ENCODE results near the gene MIS12. TPM values are rescaled to one million over a fixed set of nuclear protein-coding genes. Genes with fewer than 3 reads are reported as not detected.

The MIS12 gene
- total RNA-seq, 1 donor from 2014 or later = 14.0 TPM

DNA sequence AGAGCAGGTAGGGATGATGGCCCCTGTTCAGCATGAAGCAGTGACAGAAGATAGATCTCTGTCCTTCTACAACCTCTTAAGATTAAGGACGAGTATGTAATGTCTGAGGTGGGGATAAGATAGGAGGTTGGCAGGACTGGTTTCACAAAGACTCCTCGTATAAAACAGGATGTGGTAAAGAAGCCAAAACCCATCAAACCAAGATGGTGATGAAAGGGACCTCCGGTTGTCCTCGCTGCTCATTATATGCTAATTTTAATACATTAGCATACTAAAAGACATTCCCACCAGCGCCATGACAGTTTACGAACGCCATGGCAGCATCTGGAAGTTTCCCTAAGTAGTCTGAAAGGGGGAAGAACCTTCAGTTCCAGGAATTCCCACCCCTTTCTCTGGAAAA lies 27.3 kb downstream of the MIS12 start:
- peaks cover 31% of the 10 kb centered on the region for H3K4me1 Mint-ChIP-seq (ENCODE audit: low read depth)
- H3K4me3 Mint-ChIP-seq (ENCODE audit: unreplicated experiment) = no peak overlapping the region
- H3K27ac Mint-ChIP-seq (ENCODE audit: unreplicated experiment) = no peak overlapping the region
- no peaks in the 10 kb centered on the region for H3K36me3 Mint-ChIP-seq (ENCODE audit: low read depth)
- H3K27me3 Mint-ChIP-seq (ENCODE audit: low read depth) = no peaks in the 10 kb centered on the region
- TF ChIP-seq CTCF (IDR thresholded peaks at IDR 0.05) = no peak
- no peaks in the 10 kb centered on the region for H3K9me3 Mint-ChIP-seq (ENCODE audit: low read depth)
- DNase-seq (ENCODE audit: low spot score) = no peak

- DNase-seq (ENCODE audit: low spot score) = no peak
- Mint-ChIP-seq H3K27me3 (ENCODE audit: low read depth) (no peaks in the 10 kb centered on the region), H3K9me3 (ENCODE audit: low read depth) (no peaks in the 10 kb centered on the region), H3K4me3 (ENCODE audit: unreplicated experiment) (no peak overlapping the region), H3K27ac (ENCODE audit: unreplicated experiment) (no peak overlapping the region), H3K36me3 (ENCODE audit: low read depth) (no peaks in the 10 kb centered on the region), H3K4me1 (ENCODE audit: low read depth) (peaks cover 20% of the 10 kb centered on the region)
- TF ChIP-seq CTCF (IDR thresholded peaks at IDR 0.05) = no peak
These were observed 28.6 kb downstream of the MIS12 start for GRCh38 chr17:5514976-5515375.

DNA sequence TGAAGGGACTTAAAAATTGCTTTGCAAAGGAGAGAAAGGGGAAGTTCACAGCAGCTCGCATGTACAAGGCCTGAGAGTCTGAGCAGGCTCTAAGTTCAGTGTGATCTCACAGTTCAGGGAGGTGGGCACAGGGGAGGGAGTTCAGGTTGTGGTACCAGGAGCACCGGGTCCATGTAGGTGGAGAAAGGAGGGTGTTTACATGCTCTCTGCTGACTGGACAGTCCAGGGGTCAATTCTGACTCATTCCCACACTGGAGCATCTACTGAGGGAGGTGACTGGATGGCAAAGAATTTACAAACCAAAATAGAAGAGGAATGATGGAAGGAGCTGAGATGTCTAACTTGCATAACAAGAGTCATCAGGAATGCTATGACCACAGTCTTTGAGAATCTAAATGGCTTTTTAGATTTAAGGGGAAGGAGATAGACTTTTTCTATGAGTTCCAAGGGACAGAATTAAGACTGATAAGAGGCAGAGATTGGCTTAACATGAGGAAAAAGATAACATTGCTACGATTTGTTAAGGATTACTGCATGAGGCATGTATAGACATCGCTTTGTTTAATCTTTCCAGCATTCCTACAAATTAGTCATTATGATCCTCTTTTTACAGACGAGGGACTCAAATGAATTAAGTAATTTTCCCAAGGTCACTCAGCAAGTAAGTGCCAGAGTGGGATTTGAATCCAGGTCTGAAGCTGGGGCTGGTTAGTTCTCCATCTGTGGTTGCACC lies 29.9 kb downstream of the MIS12 start:
- no peak overlapping the region for H3K4me3 Mint-ChIP-seq (ENCODE audit: unreplicated experiment)
- TF ChIP-seq CTCF (IDR thresholded peaks at IDR 0.05) = no peak
- no peaks in the 10 kb centered on the region for H3K36me3 Mint-ChIP-seq (ENCODE audit: low read depth)
- no peak for DNase-seq (ENCODE audit: low spot score)
- H3K27ac Mint-ChIP-seq (ENCODE audit: unreplicated experiment) = peak overlapping the region; percentile 95
- no peaks in the 10 kb centered on the region for H3K27me3 Mint-ChIP-seq (ENCODE audit: low read depth)
- peaks cover 20% of the 10 kb centered on the region for H3K4me1 Mint-ChIP-seq (ENCODE audit: low read depth)
- no peaks in the 10 kb centered on the region for H3K9me3 Mint-ChIP-seq (ENCODE audit: low read depth)

- Mint-ChIP-seq H3K4me1 (ENCODE audit: low read depth) (peaks cover 19% of the 10 kb centered on the region), H3K27me3 (ENCODE audit: low read depth) (no peaks in the 10 kb centered on the region), H3K9me3 (ENCODE audit: low read depth) (no peaks in the 10 kb centered on the region), H3K4me3 (ENCODE audit: unreplicated experiment) (no peak overlapping the region), H3K36me3 (ENCODE audit: low read depth) (no peaks in the 10 kb centered on the region), H3K27ac (ENCODE audit: unreplicated experiment) (no peak overlapping the region)
- DNase-seq (ENCODE audit: low spot score) = peak; percentile 35
- no peak for TF ChIP-seq CTCF (IDR thresholded peaks at IDR 0.05)
These were observed 36.1 kb downstream of the MIS12 start for GRCh38 chr17:5522476-5522875.

DNA sequence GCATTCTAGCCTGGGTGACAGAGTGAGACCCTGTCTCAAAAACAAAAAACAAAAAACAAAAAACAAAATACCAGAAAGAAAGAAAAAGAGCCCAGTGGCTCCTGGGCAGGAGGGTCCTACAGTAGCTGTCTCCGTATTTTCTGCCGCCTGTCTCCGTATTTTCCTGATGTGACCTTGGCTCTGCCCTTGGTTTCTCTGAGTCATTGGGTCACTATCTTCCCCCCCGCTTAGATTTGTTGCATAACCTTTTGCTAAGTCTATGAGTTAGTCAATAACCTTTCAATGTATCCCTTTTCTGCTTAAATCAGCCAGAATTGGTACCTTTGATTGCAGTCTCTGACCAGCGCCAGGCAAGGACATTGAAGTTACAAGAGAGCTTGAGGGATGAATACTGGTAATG lies 36.9 kb downstream of the MIS12 start:
- DNase-seq (ENCODE audit: low spot score) = no peak
- H3K36me3 Mint-ChIP-seq (ENCODE audit: low read depth) = no peaks in the 10 kb centered on the region
- TF ChIP-seq CTCF (IDR thresholded peaks at IDR 0.05) = no peak
- no peak overlapping the region for H3K4me3 Mint-ChIP-seq (ENCODE audit: unreplicated experiment)
- H3K27me3 Mint-ChIP-seq (ENCODE audit: low read depth) = no peaks in the 10 kb centered on the region
- H3K27ac Mint-ChIP-seq (ENCODE audit: unreplicated experiment) = no peak overlapping the region
- H3K4me1 Mint-ChIP-seq (ENCODE audit: low read depth) = peaks cover 17% of the 10 kb centered on the region
- no peaks in the 10 kb centered on the region for H3K9me3 Mint-ChIP-seq (ENCODE audit: low read depth)
